ENCODE data around the gene PPP1R1B. TPM values are rescaled to one million over a fixed set of nuclear protein-coding genes. Genes with fewer than 3 reads are reported as not detected.

PPP1R1B gene
- total RNA-seq (2022; extraction: Qiagen RNA extraction; ENCODE audit: low read depth) = 0.16 to 0.19 TPM in 2 of 5 replicates, not detected in the others

DNA sequence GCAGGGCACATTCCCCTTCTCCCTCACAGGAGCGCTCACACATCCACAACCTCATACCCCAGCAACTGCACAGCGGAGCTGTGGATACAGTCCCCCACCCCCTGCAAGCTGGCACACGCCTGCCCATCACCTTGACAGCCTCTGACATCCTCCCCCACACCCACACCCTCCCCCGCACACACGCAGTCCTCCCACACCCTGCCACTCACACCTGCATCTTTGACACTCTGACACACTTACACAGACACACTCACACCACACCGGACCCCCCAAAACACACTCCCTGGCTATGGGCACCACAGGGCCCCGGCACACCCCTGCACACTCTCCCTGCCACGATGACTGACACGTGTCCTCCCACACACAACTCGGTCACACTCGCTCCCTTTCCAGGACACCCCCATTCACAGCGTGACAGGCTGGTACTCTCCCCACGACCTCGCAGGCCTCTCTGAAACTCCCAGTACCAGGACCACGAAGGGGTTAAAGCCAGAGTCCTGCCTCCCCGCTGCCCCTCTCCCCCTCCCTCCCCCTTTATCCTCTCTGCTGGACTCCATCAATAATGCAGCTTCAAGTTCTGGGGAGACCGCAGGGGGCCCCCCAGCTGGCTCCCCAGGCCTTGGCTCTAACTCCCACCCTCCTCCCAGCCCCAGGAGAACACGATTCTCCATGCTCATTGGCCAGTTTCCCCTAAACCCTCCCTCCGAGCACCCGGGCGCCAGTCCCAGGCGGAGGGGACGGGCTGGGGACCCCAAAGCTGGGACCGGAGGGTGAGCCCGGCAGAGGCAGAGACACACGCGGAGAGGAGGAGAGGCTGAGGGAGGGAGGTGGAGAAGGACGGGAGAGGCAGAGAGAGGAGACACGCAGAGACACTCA is at the start of gene PPP1R1B:
Gene PPP1R1B (plus strand): TSS at position 782 of the 876 bp plus-strand sequence. CDS start 441 bp downstream, outside the sequence.

DNA sequence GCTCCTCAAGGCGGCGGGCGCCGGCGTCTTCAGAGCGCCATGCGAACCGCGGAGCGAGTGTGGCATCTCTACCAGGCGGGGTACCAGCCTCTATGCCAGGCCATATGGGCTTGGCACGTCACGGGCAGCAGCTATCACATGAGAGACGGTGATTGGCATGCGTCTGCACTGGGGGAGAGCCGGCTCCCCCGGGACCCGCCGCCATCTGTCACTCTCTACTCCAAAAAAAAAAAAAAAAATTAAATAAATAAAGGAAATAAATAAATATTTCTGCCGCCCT is 19.0 kb upstream of the PPP1R1B start, which contains the start of gene NEUROD2:
Gene NEUROD2 (minus strand): TSS at position 70 of the 280 bp plus-strand sequence. CDS start 1,321 bp downstream, outside the sequence.

DNA sequence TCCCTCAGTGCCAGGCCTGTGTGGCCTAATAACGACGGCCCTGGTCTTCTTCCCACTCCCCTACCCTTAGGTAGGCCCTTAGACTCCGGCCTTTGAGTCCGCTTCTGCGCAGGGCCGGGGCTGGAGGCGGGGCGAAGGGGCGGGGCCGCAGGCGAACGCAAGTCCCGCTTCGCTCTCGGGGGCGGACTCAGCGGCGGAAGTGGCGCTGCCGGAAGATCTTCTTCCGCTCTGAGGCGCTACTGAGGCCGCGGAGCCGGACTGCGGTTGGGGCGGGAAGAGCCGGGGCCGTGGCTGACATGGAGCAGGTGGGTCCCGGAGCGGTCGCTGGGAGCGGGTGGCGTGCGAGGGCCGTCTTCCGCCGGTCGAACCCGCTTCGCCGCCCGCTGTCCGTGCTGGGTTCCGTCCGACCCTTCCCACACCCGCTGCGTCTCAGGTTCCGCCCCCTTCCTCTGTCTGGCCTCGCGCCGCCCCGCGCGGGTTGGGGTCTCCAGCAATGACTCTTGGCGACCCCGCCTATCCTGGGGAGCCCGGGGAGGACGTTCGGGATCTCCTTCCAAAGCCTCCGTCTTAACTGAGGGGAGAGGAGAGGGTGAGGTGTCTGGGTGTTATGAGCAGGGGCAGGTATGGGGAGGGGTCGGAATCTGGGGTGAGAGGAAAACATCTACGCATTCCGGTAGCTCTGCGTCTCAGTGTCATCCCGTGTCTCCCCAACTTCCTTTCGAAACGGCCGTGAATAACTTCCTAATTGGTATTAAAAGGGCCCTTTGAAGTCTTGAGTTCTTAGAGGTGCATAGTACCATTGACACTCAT is 10.4 kb downstream of the PPP1R1B start, which contains the start of gene STARD3:
Gene STARD3 (plus strand): TSS at position 218 of the 810 bp plus-strand sequence. CDS start 16,388 bp downstream, outside the sequence.

DNA sequence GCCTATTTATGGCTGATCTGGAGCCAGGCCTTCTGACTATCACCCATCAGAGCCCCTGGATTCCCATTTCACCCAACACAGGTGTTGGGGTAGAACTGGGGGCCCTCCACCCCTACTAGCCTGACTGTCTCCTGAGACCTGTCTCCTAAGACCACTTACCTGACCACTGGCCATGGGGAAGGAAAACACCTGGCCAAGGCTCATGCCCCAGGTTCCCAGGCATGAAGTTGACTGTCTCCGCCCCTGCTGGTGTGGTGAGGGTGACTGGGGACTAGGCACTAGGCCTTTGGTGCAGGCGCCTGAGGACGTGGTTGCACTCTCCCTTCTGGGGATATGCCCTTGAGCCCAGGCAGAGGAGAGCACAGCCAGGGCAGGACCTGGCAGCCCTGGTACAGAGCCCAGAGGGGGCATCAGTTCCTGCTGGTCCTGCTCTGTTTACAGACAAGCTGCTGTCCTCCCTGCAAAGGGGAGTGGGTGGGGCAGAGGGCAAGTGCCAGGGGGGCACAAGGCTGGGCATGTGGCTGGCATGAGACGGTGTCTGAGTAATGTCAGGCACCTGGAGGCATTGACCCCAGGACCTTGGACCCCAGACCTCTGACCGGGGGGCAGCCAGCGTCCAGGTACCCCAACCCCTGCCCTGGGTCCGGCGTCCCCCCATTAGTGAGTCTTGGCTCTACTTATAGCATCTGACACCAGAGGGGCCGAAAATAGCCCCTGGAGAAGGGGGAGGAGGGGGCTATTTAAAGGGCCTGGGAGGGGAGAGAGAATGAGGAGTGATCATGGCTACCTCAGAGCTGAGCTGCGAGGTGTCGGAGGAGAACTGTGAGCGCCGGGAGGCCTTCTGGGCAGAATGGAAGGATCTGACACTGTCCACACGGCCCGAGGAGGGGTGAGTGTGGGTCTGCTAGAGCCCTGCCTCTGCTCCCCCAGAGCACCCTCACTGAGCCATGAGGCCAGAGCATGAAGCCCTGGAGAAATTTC is 38.1 kb downstream of the PPP1R1B start, which contains the start of gene TCAP:
Gene TCAP (plus strand): TSS at position 769 of the 981 bp plus-strand sequence. CDS start 11 bp downstream, at position 780.

DNA sequence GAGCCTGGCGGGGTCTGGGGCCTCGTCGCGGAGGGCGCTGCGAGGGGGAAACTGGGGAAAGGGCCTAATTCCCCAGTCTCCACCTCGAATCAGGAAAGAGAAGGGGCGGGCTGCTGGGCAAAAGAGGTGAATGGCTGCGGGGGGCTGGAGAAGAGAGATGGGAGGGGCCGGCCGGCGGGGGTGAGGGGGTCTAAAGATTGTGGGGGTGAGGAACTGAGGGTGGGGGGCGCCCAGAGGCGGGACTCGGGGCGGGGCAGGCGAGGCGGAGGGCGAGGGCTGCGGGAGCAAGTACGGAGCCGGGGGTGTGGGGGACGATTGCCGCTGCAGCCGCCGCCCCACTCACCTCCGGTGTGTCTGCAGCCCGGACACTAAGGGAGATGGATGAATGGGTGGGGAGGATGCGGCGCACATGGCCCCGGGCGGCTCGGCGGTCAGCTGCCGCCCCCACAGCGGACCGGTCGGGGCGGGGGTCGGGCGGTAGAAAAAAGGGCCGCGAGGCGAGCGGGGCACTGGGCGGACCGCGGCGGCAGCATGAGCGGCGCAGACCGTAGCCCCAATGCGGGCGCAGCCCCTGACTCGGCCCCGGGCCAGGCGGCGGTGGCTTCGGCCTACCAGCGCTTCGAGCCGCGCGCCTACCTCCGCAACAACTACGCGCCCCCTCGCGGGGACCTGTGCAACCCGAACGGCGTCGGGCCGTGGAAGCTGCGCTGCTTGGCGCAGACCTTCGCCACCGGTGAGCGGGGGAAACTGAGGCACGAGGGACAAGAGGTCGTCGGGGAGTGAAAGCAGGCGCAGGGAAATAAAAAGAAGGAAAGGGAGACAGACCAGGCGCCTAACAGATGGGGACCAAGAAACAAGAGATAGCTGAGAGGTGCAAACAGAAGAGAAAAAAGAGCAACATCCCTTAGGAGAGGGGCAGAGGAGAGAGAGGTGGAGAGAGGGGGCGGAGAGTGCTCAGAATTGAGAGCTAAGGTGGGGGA is 41.5 kb downstream of the PPP1R1B start, which contains the start of gene PNMT:
Gene PNMT (plus strand): TSS at position 509 of the 980 bp plus-strand sequence. CDS start 23 bp downstream, at position 532.

Other genes with a start within 250 kb of the PPP1R1B start
- gene FBXL20, start 225.3 kb upstream of the PPP1R1B start, total RNA-seq (2022; extraction: Qiagen RNA extraction; ENCODE audit: low read depth) = 6.9 to 9.3 TPM (median 7.4 TPM) in 5 replicates
- gene MED1, start 175.7 kb upstream of the PPP1R1B start, total RNA-seq (2022; extraction: Qiagen RNA extraction; ENCODE audit: low read depth) = 24.4 to 38.4 TPM (median 32.3 TPM) in 5 replicates
- gene CDK12, start 165.5 kb upstream of the PPP1R1B start, total RNA-seq (2022; extraction: Qiagen RNA extraction; ENCODE audit: low read depth) = 28.6 to 43.7 TPM (median 35.8 TPM) in 5 replicates
- gene NEUROD2, start 19.0 kb upstream of the PPP1R1B start, total RNA-seq (2022; extraction: Qiagen RNA extraction; ENCODE audit: low read depth) = 0.18 TPM in 1 of 5 replicates, not detected in the others
- gene STARD3, start 10.2 kb downstream of the PPP1R1B start, total RNA-seq (2022; extraction: Qiagen RNA extraction; ENCODE audit: low read depth) = 31.6 to 68.1 TPM (median 59.0 TPM) in 5 replicates
- 0.61 to 1.7 TPM (median 1.1 TPM) in 5 replicates for gene TCAP, start 38.4 kb downstream of the PPP1R1B start, total RNA-seq (2022; extraction: Qiagen RNA extraction; ENCODE audit: low read depth)
- gene PNMT, start 41.5 kb downstream of the PPP1R1B start, total RNA-seq (2022; extraction: Qiagen RNA extraction; ENCODE audit: low read depth) = 0.12 to 0.14 TPM in 2 of 5 replicates, not detected in the others
- gene PGAP3, start 61.1 kb downstream of the PPP1R1B start, total RNA-seq (2022; extraction: Qiagen RNA extraction; ENCODE audit: low read depth) = 5.1 to 8.4 TPM (median 7.4 TPM) in 5 replicates
- 21.6 to 41.0 TPM (median 33.9 TPM) in 5 replicates for gene ERBB2, start 73.1 kb downstream of the PPP1R1B start, total RNA-seq (2022; extraction: Qiagen RNA extraction; ENCODE audit: low read depth)
- 85.3 to 99.9 TPM (median 90.4 TPM) in 5 replicates for gene MIEN1, start 103.6 kb downstream of the PPP1R1B start, total RNA-seq (2022; extraction: Qiagen RNA extraction; ENCODE audit: low read depth)
- gene GRB7, start 111.0 kb downstream of the PPP1R1B start, total RNA-seq (2022; extraction: Qiagen RNA extraction; ENCODE audit: low read depth) = 3.9 to 7.4 TPM (median 5.1 TPM) in 5 replicates
- gene IKZF3, start 237.4 kb downstream of the PPP1R1B start, total RNA-seq (2022; extraction: Qiagen RNA extraction; ENCODE audit: low read depth) = not detected in 5 replicates
- not detected in 5 replicates for gene ZPBP2, start 241.2 kb downstream of the PPP1R1B start, total RNA-seq (2022; extraction: Qiagen RNA extraction; ENCODE audit: low read depth)